H9 (cell line): ENCODE measurements around the gene FAM53B. TPM values are rescaled to one million over a fixed set of nuclear protein-coding genes. Genes with fewer than 3 reads are reported as not detected.

ENCODE experiments used
- DNase-seq: peaks from one replicate; pipeline ENCODE4 v3.0.0-alpha.2; 2017
- H2AFZ ChIP-seq: one replicate; pipeline ENCODE4 v1.6.1; 2013; ENCODE audit warnings: mild to moderate bottlenecking, low read length, control low read depth, moderate library complexity
- H2AK5ac ChIP-seq: 2 replicates; pipeline ENCODE4 v1.6.1; 2013; ENCODE audit warnings: low read length, control low read depth, mixed read lengths; ENCODE audit not compliant: insufficient read length
- H2BK120ac ChIP-seq: one replicate; pipeline ENCODE4 v1.6.1; 2013; ENCODE audit warnings: low read depth, mild to moderate bottlenecking, low read length, control low read depth, inconsistent platforms; ENCODE audit not compliant: poor library complexity, severe bottlenecking
- H2BK12ac ChIP-seq: 2 replicates; pipeline ENCODE4 v1.6.1; 2013; ENCODE audit warnings: low read length, control low read depth, mixed read lengths, low read depth; ENCODE audit not compliant: insufficient read length
- H2BK15ac ChIP-seq: 2 replicates; pipeline ENCODE4 v1.6.1; 2013; ENCODE audit warnings: low read depth, low read length, control low read depth
- H2BK20ac ChIP-seq: one replicate; pipeline ENCODE4 v1.6.1; 2013; ENCODE audit warnings: low read depth, mild to moderate bottlenecking, low read length, control low read depth, inconsistent platforms; ENCODE audit not compliant: poor library complexity, severe bottlenecking
- H2BK5ac ChIP-seq: 2 replicates; pipeline ENCODE4 v1.6.1; 2013; ENCODE audit warnings: low read length, control low read depth, mixed read lengths; ENCODE audit not compliant: insufficient read length
- H3K14ac ChIP-seq: 2 replicates; pipeline ENCODE4 v1.6.1; 2013; ENCODE audit warnings: low read length, control low read depth; ENCODE audit not compliant: insufficient read depth
- H3K18ac ChIP-seq: 2 replicates; pipeline ENCODE4 v1.6.1; 2013; ENCODE audit warnings: low read depth, mild to moderate bottlenecking, mixed read lengths, low read length, control low read depth; ENCODE audit not compliant: insufficient read length
- H3K23ac ChIP-seq: 2 replicates; pipeline ENCODE4 v1.6.1; 2013; ENCODE audit warnings: low read length, control low read depth, mixed read lengths, low read depth; ENCODE audit not compliant: insufficient read length
- H3K23me2 ChIP-seq: 2 replicates; pipeline ENCODE4 v1.6.1; 2013; ENCODE audit warnings: low read depth, mild to moderate bottlenecking, mixed read lengths, low read length, control low read depth; ENCODE audit not compliant: insufficient read length, poor library complexity, severe bottlenecking
- H3K27ac ChIP-seq: 2 replicates; pipeline ENCODE4 v1.5.1; 2013; ENCODE audit warnings: low read length, control low read depth, mixed read lengths, low read depth; ENCODE audit not compliant: insufficient read length
- H3K27me3 ChIP-seq: 2 replicates; pipeline ENCODE4 v1.6.1; 2013; ENCODE audit warnings: low read length, control low read depth, inconsistent platforms; ENCODE audit not compliant: insufficient read depth
- H3K4ac ChIP-seq: 2 replicates; pipeline ENCODE4 v1.6.1; 2013; ENCODE audit warnings: low read depth, mild to moderate bottlenecking, control low read depth, inconsistent platforms, low read length, moderate library complexity
- H3K4me1 ChIP-seq: 2 replicates; pipeline ENCODE4 v1.6.1; 2013; ENCODE audit warnings: low read length, control low read depth, inconsistent platforms; ENCODE audit not compliant: insufficient read depth
- H3K4me2 ChIP-seq: 2 replicates; pipeline ENCODE4 v1.6.1; 2013; ENCODE audit warnings: low read length, control low read depth, mixed read lengths; ENCODE audit not compliant: insufficient read length, insufficient read depth
- H3K56ac ChIP-seq: 2 replicates; pipeline ENCODE4 v1.6.1; 2013; ENCODE audit warnings: low read depth, mild to moderate bottlenecking, mixed read lengths, low read length, control low read depth; ENCODE audit not compliant: insufficient read length
- H3K79me1 ChIP-seq: 2 replicates; pipeline ENCODE4 v1.6.1; 2013; ENCODE audit warnings: low read depth, mild to moderate bottlenecking, moderate library complexity, low read length, control low read depth, inconsistent platforms; ENCODE audit not compliant: insufficient read depth, poor library complexity, severe bottlenecking
- H3K79me2 ChIP-seq: 2 replicates; pipeline ENCODE4 v1.6.1; 2013; ENCODE audit warnings: low read length, control low read depth, inconsistent platforms; ENCODE audit not compliant: insufficient read depth
- H3K9ac ChIP-seq: 2 replicates; pipeline ENCODE4 v1.6.1; 2013; ENCODE audit warnings: low read length, control low read depth, mixed read lengths; ENCODE audit not compliant: insufficient read length; ENCODE audit errors: extremely low read depth
- H3K9me3 ChIP-seq: one replicate; pipeline ENCODE4 v1.6.1; 2013; ENCODE audit warnings: low read depth, low read length, inconsistent platforms; ENCODE audit not compliant: control insufficient read depth
- H3T11ph ChIP-seq: one replicate; pipeline ENCODE4 v1.6.1; 2013; ENCODE audit warnings: mild to moderate bottlenecking, low read length, control low read depth, inconsistent platforms
- H4K20me1 ChIP-seq: one replicate; pipeline ENCODE4 v1.6.1; 2013; ENCODE audit not compliant: control insufficient read depth, insufficient read length, insufficient read depth
- H4K5ac ChIP-seq: 2 replicates; pipeline ENCODE4 v1.6.1; 2013; ENCODE audit warnings: low read depth, mild to moderate bottlenecking, mixed read lengths, low read length, control low read depth; ENCODE audit not compliant: insufficient read length
- H4K8ac ChIP-seq: replicated peaks from 2 replicates; pipeline ENCODE4 v1.6.1; 2013; ENCODE audit warnings: low read length, control low read depth, mixed read lengths, low read depth; ENCODE audit not compliant: insufficient read length
- H4K91ac ChIP-seq: 2 replicates; pipeline ENCODE4 v1.6.1; 2013; ENCODE audit warnings: low read depth, mild to moderate bottlenecking, moderate library complexity, mixed read lengths, low read length, control low read depth; ENCODE audit not compliant: insufficient read length
- H3K27ac Mint-ChIP-seq, 3 experiments: 2 replicates in 2 of 3; 3 replicates in 1 of 3; pipeline ENCODE4 v1.8.0; 2020 to 2021; ENCODE audit warnings: mixed read lengths in 3 of 3, mild to moderate bottlenecking in 1 of 3, moderate library complexity in 1 of 3
- H3K27me3 Mint-ChIP-seq: 2 replicates; pipeline ENCODE4 v1.8.0; 2021; ENCODE audit warnings: low read depth, mild to moderate bottlenecking, moderate library complexity, mixed read lengths
- H3K36me3 Mint-ChIP-seq, 3 experiments: 2 replicates in 2 of 3; 3 replicates in 1 of 3; pipeline ENCODE4 v1.8.0; 2020 to 2021; ENCODE audit warnings: low read depth in 3 of 3, mixed read lengths in 3 of 3; ENCODE audit not compliant: insufficient read depth in 1 of 3
- H3K4me1 Mint-ChIP-seq, 2 experiments: 2 replicates each; pipeline ENCODE4 v1.8.0; 2020; ENCODE audit warnings: mixed read lengths in 2 of 2
- H3K4me3 Mint-ChIP-seq, 2 experiments: 2 replicates in 1 of 2; 3 replicates in 1 of 2; pipeline ENCODE4 v1.8.0; 2020 to 2021; ENCODE audit warnings: mild to moderate bottlenecking in 2 of 2, mixed read lengths in 2 of 2, moderate library complexity in 1 of 2
- H3K9me3 Mint-ChIP-seq, 2 experiments: 2 replicates in 1 of 2; 3 replicates in 1 of 2; pipeline ENCODE4 v1.8.0; 2020; ENCODE audit warnings: mild to moderate bottlenecking in 2 of 2, mixed read lengths in 2 of 2, moderate library complexity in 1 of 2
- whole genome bisulfite sequencing: extraction: QIAGEN DNeasy Blood & Tissue Kit; methylation state at CpG from one replicate; pipeline ENCODE4 v1.1.7; 2013; ENCODE audit warnings: missing lambda C conversion rate, low lambda C conversion rate, mixed read lengths; ENCODE audit not compliant: insufficient read length; ENCODE audit errors: extremely low coverage; 5-methylcytosine and 5-hydroxymethylcytosine counted together
- total RNA-seq: library from RNA; stranded (reverse); gene quantifications from 2 replicates; pipeline ENCODE4 v1.2.1, GENCODE V29; 2021
- TF ChIP-seq, protein P1 (sequence below): fragments of 200-600 bp; sonication (generic); conservative IDR thresholded peaks from 3 replicates; pipeline ENCODE4 v1.8.0; 2021; ENCODE audit warnings: antibody characterized with exemption, mild to moderate bottlenecking

The FAM53B gene
- total RNA-seq, 1 experiment from 2014 or later = 11.5 TPM

- Histone ChIP-seq H3K23ac (no peak overlapping the region), H3K23me2 (no peaks in the 10 kb centered on the region), H2AFZ (no peak overlapping the region), H3K4me1 (no peaks in the 10 kb centered on the region), H3T11ph (no peak overlapping the region), H4K8ac (no peak overlapping the region), H3K9ac (no peak overlapping the region), H3K9me3 (no peaks in the 10 kb centered on the region), H3K56ac (no peak overlapping the region), H3K27me3 (no peaks in the 10 kb centered on the region), H3K27ac (no peak overlapping the region), H3K4me2 (no peak overlapping the region), H3K14ac (no peak overlapping the region; the same call in 1 of the 2 replicates), H3K79me1 (no peaks in the 10 kb centered on the region), H4K20me1 (no peaks in the 10 kb centered on the region), H4K91ac (no peak overlapping the region), H4K5ac (no peak overlapping the region), H2BK20ac (no peak overlapping the region), H3K79me2 (no peaks in the 10 kb centered on the region), H2BK15ac (no peak overlapping the region), H3K18ac (no peak overlapping the region), H2BK12ac (no peak overlapping the region), H2BK5ac (no peak overlapping the region), H3K4ac (no peak overlapping the region), H2AK5ac (no peak overlapping the region), H2BK120ac (no peak overlapping the region)
- Mint-ChIP-seq H3K4me3 (no peak overlapping the region), H3K4me1 (peaks cover 18 to 32% of the 10 kb centered on the region in 2 experiments), H3K9me3 (no peaks in the 10 kb centered on the region), H3K27me3 (no peaks in the 10 kb centered on the region), H3K27ac (no peak overlapping the region), H3K36me3 (peaks cover 0 to 17% (median 3%) of the 10 kb centered on the region in 3 experiments; a peak in 6 of 7 replicates)
- TF ChIP-seq, protein P1, sequence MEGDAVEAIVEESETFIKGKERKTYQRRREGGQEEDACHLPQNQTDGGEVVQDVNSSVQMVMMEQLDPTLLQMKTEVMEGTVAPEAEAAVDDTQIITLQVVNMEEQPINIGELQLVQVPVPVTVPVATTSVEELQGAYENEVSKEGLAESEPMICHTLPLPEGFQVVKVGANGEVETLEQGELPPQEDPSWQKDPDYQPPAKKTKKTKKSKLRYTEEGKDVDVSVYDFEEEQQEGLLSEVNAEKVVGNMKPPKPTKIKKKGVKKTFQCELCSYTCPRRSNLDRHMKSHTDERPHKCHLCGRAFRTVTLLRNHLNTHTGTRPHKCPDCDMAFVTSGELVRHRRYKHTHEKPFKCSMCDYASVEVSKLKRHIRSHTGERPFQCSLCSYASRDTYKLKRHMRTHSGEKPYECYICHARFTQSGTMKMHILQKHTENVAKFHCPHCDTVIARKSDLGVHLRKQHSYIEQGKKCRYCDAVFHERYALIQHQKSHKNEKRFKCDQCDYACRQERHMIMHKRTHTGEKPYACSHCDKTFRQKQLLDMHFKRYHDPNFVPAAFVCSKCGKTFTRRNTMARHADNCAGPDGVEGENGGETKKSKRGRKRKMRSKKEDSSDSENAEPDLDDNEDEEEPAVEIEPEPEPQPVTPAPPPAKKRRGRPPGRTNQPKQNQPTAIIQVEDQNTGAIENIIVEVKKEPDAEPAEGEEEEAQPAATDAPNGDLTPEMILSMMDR = no peak
- DNase-seq = no peak
- WGBS = no CpG with 5 or more reads among the region's 11 CpGs
Observed at GRCh38 chr10:124689911-124690498, 54.2 kb downstream of the FAM53B start.
